Measurements from ENCODE around the gene PHACTR4. TPM values are rescaled to one million over a fixed set of nuclear protein-coding genes. Genes with fewer than 3 reads are reported as not detected.

Gene PHACTR4
- total and polyA plus RNA-seq, 2 of the 13 experiments (the other 11 are each of a cell fraction or from before 2014, with no cell fraction given), result 13.9 to 17.1 TPM

GRCh38 chr1:28518745-28519341 lies 149.3 kb downstream of the PHACTR4 start (continued):
- TF ChIP-seq ISX (CRISPR knock-in tag; conservative IDR thresholded peaks at IDR 0.05) (no peak), ZNF503 (CRISPR knock-in tag; IDR thresholded peaks at IDR 0.05) (no peak), BHLHE40 (IDR thresholded peaks at IDR 0.05; ENCODE audit: low read length) (peak; percentile 56; the same call in 1 of the 2 replicates), ZNF670 (CRISPR knock-in tag; IDR thresholded peaks at IDR 0.05; ENCODE audit: borderline replicate concordance) (no peak), NR3C1 (CRISPR knock-in tag; IDR thresholded peaks at IDR 0.05) (no peak), GATAD2A (CRISPR knock-in tag; IDR thresholded peaks at IDR 0.05) (peak; percentile 66), HOXD1 (CRISPR knock-in tag; IDR thresholded peaks at IDR 0.05) (no peak), POGZ (CRISPR knock-in tag; IDR thresholded peaks at IDR 0.05) (no peak), DBP (CRISPR knock-in tag; IDR thresholded peaks at IDR 0.05; ENCODE audit: not compliant biosample characterization) (no peak), ZBTB44 (CRISPR knock-in tag; IDR thresholded peaks at IDR 0.05) (no peak), TGIF2 (CRISPR knock-in tag; IDR thresholded peaks at IDR 0.05) (0 out of 2 replicates have a peak, but pooled peaks have one; percentile 64), JUND (CRISPR knock-in tag; IDR thresholded peaks at IDR 0.05) (no peak), CREB1 (IDR thresholded peaks at IDR 0.05) (peak; percentile 94), CREB1 (CRISPR knock-in tag; IDR thresholded peaks at IDR 0.05) (peak; percentile 92), ZBTB38 (CRISPR knock-in tag; IDR thresholded peaks at IDR 0.05) (0 out of 2 replicates have a peak, but pooled peaks have one; percentile 8), RNF2 (conservative IDR thresholded peaks at IDR 0.05; ENCODE audit: low read depth) (0 out of 2 replicates have a peak, but pooled peaks have one; percentile 47), SMYD3 (CRISPR knock-in tag; IDR thresholded peaks at IDR 0.05) (no peak), ZNF326 (CRISPR knock-in tag; IDR thresholded peaks at IDR 0.05; ENCODE audit: borderline replicate concordance) (0 out of 2 replicates have a peak, but pooled peaks have one; percentile 41), SAP130 (CRISPR knock-in tag; IDR thresholded peaks at IDR 0.05; ENCODE audit: low read depth) (peak; percentile 82), KMT2B (CRISPR knock-in tag; IDR thresholded peaks at IDR 0.05) (0 out of 2 replicates have a peak, but pooled peaks have one; percentile 52), ELF1 (CRISPR knock-in tag; IDR thresholded peaks at IDR 0.05) (peak; percentile 46; the same call in 1 of the 2 replicates), ARID5B (CRISPR knock-in tag; IDR thresholded peaks at IDR 0.05) (peak; percentile 37; the same call in 1 of the 2 replicates), MXD1 (CRISPR knock-in tag; IDR thresholded peaks at IDR 0.05) (0 out of 2 replicates have a peak, but pooled peaks have one; percentile 34), KLF16 (CRISPR knock-in tag; IDR thresholded peaks at IDR 0.05) (peak in 1 of 2 experiments; percentile 58; a peak in 1 of 4 replicates)
